Non-pigmented ciliary epithelial cell (primary cell): Measurements from ENCODE around the gene RGS7.
"Not testable (repeated sequence)": the region's sequence is repeated elsewhere in the genome, so short reads cannot be mapped to it uniquely, and the experiment has no call there.

Source experiments
- DNase-seq: peaks from one replicate; pipeline ENCODE4 v3.0.0-alpha.2; 2010; ENCODE audit warnings: low read depth

The RGS7 gene

GRCh38 chr1:241271427-241271826, 85.6 kb downstream of the RGS7 start:
- no peak for DNase-seq

- DNase-seq: no peak
These were observed 87.0 kb downstream of the RGS7 start for GRCh38 chr1:241270016-241270415.

- no peak for DNase-seq
These were observed 87.9 kb downstream of the RGS7 start for GRCh38 chr1:241269116-241269515.

GRCh38 chr1:241266121-241266520, 90.9 kb downstream of the RGS7 start:
- no peak for DNase-seq

GRCh38 chr1:241265428-241265827, 91.6 kb downstream of the RGS7 start:
- DNase-seq: no peak

- no peak for DNase-seq
These were observed 93.7 kb downstream of the RGS7 start for GRCh38 chr1:241263346-241263745.

GRCh38 chr1:241253471-241253870, 103.5 kb downstream of the RGS7 start:
- peak; percentile 9 for DNase-seq

GRCh38 chr1:241250465-241250864, 106.5 kb downstream of the RGS7 start:
- no peak for DNase-seq

GRCh38 chr1:241240069-241240468, 116.9 kb downstream of the RGS7 start:
- DNase-seq: peak; percentile 2

- no peak for DNase-seq
These were observed 119.1 kb downstream of the RGS7 start for GRCh38 chr1:241237873-241238272.

GRCh38 chr1:241235256-241235897, 121.6 kb downstream of the RGS7 start:
- no peak for DNase-seq

GRCh38 chr1:241229711-241230110, 127.3 kb downstream of the RGS7 start:
- DNase-seq: no peak

GRCh38 chr1:241229216-241229615, 127.8 kb downstream of the RGS7 start:
- DNase-seq: no peak

GRCh38 chr1:241228339-241228738, 128.7 kb downstream of the RGS7 start:
- no peak for DNase-seq

- DNase-seq: no peak
These were observed 131.3 kb downstream of the RGS7 start for GRCh38 chr1:241225741-241226140.

GRCh38 chr1:241224189-241224588, 132.8 kb downstream of the RGS7 start:
- not testable (repeated sequence) for DNase-seq

GRCh38 chr1:241222813-241223212, 134.2 kb downstream of the RGS7 start:
- not testable (repeated sequence) for DNase-seq

GRCh38 chr1:241221319-241221718, 135.7 kb downstream of the RGS7 start:
- no peak for DNase-seq

GRCh38 chr1:241220913-241221312, 136.1 kb downstream of the RGS7 start:
- not testable (repeated sequence) for DNase-seq

GRCh38 chr1:241219449-241219848, 137.6 kb downstream of the RGS7 start:
- DNase-seq: no peak

- no peak for DNase-seq
These were observed 139.5 kb downstream of the RGS7 start for GRCh38 chr1:241217516-241217915.

GRCh38 chr1:241215683-241216082, 141.3 kb downstream of the RGS7 start:
- DNase-seq: no peak

- no peak for DNase-seq
These were observed 141.8 kb downstream of the RGS7 start for GRCh38 chr1:241215203-241215602.

- no peak for DNase-seq
These were observed 143.9 kb downstream of the RGS7 start for GRCh38 chr1:241213139-241213538.
